ENCODE measurements around the gene RASSF1.

RASSF1 gene

DNA sequence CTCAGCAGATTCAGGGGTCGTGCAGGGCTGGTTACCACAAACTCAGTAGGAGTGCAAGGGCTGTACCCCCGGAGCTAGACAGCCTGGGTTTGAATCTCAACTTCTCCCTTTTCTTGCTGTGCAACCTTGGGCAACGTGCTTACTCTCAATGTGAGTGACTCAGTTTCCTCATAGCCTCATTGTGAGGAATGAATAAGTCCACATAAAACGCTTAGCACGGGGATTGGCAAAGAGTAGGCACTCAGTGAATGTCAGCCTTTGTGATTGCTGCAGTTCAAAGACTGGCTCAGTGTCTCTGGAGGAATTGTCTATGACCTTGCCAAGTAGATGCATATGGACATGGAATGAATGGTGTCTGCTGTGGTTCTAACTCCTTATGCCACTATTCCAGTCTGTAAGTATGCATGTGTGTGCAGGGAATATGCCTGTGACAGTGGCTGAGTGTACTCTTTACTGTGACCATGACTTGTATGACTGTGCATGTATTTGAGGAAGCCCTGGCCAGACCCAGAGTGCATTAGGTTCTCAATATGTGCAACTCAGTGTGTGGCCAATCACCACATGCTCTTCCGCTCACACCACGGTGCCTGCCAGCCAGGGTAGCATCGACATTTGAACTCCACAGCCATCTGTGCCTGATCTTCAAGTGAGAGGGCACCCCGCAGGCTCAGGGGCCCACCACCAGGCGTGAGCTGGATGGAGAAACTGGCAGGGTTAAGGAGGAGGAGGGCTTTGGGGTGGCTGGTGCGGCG lies 40.5 kb downstream of the RASSF1 start:
- no peak for DNase-seq (ENCODE audit: low read depth)

DNA sequence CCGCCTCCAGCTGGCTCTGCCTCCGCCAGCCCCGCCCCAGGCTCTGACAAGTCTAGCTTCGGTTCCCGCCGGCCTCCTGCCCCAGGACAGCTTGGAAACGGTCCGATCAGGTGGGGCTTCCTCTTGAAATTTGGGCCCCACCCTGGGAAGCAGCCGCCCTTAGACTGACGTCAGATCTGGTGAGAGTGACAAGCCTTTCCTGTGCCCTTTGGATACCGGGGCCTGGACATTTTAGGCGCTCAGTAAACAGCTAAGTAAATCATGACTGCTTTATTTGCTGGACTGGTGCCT lies 41.1 kb downstream of the RASSF1 start:
- DNase-seq (ENCODE audit: low read depth), result no peak

DNA sequence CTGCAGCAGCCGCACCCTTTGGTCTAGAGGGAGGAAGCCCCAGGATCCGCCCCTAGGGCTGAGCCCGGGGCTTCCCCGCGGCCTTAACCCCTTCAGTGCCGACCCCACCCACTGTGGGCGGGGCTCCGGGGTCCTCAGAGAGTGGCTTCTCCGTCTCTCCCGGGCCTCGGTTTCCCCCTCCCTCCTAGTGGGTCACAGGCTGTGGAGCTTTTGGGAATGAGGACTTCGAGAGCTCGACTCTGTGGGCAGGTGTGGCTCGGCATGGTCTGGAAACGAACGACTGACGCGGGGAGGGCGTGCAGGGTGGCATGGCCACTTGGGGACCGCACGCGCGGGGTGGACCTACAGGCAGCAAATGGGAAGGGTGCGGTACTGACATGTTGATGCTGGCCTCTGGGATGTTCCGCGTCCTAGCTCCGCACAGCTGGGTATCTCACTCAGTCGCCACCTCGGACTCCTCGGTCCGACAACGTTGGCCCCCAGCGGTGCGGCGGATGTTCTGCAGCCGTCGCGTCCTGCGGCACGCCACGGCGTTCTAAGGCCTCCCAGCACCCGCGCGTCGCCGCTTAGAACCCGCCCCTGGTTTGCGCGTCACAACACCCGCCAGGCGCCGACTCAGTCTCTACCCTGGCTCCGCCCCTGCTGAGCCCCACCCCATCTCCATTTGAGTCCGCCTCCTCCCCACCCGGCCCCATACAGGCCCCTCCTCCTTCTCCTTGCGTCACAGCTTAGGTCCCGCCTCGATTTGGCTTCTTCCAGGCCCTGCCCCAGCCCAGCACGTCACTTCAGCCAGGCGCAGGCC lies 41.6 kb downstream of the RASSF1 start, which contains the start of the genes HYAL3 and NAA80:
TSS of gene HYAL3 (minus strand) at position 570 of the 802 bp plus-strand sequence. CDS start 3,803 bp downstream, outside the sequence.
TSS of gene NAA80 (minus strand) at position 570 of the 802 bp plus-strand sequence. CDS start 1,942 bp downstream, outside the sequence.
- peak; percentile 98 for DNase-seq (ENCODE audit: low read depth)

DNA sequence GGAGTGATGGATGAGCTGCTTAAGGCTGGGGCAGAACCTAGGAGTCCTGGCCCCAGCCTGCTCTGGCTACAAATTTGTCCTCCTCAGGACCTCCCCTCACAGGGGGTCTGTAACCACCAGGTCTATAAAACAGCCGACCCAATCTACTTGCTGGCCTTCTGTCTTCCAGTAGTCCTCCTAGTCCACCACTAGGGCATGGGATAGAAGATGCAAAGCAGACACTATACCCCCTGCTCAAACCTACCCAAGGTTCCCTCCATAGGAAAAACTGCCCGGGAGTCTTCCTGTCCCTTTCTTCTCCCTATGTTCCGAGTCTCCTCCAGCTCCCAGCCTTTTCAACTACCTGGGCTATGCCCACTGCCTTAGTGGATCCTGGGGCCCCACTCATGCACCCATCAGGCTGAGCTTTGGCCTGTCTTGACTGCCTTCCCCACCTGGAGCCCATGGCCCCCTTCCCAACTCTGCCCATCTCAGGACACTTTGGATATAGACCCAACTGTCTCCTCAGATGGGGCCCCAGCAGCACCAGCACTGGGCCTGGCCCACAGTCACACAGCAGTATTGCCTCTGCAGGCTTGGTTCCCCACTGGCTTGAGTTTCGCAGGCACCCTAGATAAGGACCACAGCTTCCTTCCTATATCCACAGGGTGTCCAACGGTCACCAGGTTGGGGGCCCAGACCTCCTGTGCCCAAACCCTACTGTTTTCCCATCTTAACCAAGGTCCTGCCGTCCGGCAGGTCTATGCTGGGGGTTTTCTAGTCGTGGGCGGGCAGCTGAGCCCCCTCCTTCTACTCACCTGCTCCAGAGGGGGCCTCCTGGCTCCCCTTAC lies 42.5 kb downstream of the RASSF1 start:
- no peak for DNase-seq (ENCODE audit: low read depth)

- no peak for DNase-seq (ENCODE audit: low read depth)
Measured at GRCh38 chr3:50297384-50297775, 43.3 kb downstream of the RASSF1 start.

- DNase-seq (ENCODE audit: low read depth), result no peak
Measured at GRCh38 chr3:50296721-50297383, 43.8 kb downstream of the RASSF1 start.

DNA sequence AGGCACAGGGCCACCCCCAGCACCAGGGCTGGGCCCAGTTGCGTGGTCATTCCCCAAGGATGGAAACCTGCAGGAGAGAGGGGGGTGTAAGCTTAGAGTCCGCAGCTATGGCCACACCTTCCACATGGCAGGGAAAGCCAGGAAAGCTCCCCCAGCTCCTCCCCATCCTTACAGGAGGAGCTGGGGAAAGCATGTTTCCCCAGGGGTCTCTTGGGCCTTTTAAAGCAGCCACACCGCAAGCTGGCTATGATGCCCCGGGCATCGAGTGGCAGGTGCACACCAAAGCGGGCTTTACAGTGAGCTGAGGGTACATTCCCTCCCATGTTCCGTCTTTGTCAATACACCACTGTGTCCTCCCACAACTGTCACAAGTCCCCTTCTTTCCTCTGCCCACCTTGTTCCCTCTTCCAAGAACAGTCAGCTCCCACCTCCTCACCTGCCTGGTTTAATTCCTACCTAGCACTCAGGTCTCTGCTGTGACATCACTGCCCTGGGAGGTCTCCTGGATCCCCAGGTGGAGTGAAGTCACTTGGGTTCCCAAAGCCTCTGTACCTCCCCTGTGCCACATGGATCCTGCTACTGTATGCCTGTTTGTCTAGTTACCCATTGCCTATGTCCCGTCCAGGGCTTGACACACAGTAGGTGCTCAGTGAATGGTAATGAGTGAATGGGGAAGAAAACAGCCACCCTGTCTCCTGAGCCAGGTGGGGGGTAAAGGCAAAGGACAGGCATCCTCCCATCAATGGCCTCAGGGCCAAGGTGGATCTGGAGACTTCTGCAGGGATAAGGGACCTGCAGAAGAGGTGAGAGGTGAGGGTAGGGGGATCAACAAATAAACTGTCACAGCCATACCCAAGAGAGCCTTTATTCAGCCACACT lies 44.8 kb downstream of the RASSF1 start:
- no peak for DNase-seq (ENCODE audit: low read depth)

DNA sequence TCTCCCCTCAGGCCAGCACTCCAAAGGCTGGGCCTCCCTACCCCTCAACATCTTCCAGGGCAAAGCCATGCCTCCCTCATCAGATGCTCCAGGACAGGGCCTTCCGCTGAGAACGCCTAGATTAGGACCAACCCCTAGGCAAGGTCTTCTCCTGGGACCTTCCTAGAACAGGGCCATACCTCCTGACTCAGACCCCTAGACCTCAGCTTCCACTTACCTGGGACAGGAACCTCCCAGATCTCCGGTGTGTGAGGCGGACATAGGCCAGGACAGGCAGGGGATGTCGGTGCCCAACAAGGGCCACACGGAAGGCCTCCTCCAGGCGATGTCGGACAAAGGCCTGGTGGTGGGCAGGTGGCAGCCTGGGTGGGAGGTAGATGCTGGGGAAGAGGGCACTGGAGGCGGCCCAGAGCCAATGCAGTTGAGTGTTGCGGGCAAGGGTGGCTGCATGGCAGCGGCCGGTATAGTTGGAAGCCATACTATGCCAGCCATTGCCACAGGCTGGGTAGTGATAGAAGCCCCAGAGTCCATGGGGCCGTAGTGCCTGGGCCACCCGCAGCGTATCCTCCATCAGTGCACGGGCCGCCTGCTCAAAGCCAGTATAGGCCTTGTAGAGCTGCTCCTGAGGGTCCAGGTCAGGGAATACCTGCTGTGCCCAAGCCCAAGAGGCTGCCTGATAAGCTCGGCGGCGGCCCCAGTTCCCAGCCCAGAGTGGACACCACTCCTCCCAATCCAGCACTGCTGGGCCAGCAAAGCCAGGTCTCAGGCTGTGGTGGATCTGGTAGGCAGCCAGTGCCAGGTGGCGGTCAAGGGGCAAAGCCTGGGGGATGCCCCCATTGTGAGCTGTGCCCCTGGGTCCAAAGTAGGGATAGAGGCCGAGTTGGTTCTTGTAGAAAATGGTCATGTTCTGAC lies 45.9 kb downstream of the RASSF1 start:
- DNase-seq (ENCODE audit: low read depth), result no peak

GRCh38 chr3:50294089-50294488 lies 46.5 kb downstream of the RASSF1 start:
- no peak for DNase-seq (ENCODE audit: low read depth)

- DNase-seq (ENCODE audit: low read depth), result no peak
Measured at GRCh38 chr3:50293079-50293801, 47.4 kb downstream of the RASSF1 start.

DNA sequence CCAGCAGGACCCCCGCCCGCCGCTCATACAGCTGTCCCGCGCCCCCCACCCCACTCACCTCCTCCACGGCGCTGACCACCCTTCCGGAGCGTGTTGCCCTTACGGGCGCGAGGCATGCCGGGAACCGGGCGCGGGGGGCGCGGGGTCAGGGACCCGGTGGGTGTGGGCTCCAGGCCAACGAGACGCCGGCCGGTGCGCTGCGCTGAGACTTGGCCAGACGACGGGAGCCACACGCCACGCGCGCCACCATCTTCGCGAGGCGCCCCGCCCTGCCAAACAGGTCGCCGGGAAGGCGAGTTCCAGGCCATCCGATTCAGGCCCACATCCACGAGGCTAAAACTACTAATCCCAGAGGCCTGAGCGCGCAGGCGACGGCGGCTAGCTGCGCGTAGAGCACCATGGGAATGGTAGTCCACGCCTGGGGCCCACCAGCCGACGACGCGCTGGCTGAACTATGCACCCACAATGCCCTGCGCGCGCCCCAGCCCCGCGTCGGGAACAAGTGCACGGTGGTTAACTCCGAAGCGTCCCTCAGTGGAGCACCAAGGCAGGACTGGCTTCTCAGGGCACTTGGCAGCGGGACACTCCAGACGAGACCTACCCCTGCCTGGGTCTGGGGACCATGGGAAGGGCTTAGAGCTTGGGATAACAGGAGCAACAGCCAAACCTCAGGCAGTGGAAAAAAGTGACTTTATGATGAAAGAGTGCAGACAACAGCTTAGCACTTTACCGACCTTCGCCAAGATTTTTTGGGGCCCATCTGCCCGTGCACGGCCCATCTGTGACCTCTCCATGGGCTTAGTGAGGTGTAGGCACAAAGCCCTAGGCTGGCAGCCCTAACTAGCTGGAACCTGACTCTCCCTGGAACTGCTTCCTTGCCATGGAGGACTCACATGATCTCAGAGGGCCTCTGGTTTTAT lies 48.2 kb downstream of the RASSF1 start, which contains the start of gene IFRD2:
TSS of gene IFRD2 (minus strand) at position 271 of the 920 bp plus-strand sequence. CDS start at position 116, 155 bp downstream.
- peak; percentile 95 for DNase-seq (ENCODE audit: low read depth)

- DNase-seq (ENCODE audit: low read depth), result no peak
Measured at GRCh38 chr3:50290161-50290641, 50.4 kb downstream of the RASSF1 start.

DNA sequence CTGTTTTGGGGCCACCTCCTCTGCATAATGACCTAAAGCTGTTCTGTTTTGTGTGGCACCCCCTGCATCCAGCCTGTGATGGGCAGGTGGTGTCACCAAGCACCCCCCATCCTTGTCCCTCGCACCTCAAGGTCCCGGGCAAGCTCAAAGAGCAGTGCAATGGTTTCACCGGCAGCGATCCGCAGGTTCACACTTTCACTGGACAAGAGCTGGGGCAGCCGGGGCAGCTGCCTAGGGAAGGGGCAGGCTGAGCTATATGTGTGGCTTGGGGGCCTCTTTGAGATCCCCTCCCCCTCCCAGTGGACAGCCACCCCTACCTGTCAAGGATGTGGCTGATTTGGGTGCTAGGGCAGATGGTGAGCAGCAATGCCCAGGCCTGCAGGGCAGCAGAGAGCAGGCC lies 51.5 kb downstream of the RASSF1 start:
- DNase-seq (ENCODE audit: low read depth), result no peak

- DNase-seq (ENCODE audit: low read depth), result no peak
Measured at GRCh38 chr3:50288387-50289007, 52.1 kb downstream of the RASSF1 start.

DNA sequence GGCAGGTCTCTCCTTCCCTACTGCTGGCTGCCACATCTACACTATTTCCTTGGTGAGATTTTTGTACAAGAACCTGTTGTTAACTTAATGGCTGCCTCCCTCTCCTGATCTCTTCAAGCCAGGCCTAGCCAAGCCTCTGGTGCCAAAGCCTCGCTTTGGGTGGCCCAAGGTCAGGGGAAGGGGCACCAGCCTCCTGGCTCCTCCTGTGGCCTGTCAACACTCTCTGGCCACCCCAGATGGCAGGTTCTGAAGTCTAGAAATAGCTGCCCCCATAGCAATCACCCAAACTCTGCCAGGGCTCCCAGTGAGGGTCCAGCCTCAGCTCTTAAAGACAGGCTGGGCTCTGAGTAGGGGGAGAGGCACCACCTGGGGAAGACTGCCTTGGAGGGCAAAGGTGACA lies 53.4 kb downstream of the RASSF1 start:
- DNase-seq (ENCODE audit: low read depth), result no peak

DNA sequence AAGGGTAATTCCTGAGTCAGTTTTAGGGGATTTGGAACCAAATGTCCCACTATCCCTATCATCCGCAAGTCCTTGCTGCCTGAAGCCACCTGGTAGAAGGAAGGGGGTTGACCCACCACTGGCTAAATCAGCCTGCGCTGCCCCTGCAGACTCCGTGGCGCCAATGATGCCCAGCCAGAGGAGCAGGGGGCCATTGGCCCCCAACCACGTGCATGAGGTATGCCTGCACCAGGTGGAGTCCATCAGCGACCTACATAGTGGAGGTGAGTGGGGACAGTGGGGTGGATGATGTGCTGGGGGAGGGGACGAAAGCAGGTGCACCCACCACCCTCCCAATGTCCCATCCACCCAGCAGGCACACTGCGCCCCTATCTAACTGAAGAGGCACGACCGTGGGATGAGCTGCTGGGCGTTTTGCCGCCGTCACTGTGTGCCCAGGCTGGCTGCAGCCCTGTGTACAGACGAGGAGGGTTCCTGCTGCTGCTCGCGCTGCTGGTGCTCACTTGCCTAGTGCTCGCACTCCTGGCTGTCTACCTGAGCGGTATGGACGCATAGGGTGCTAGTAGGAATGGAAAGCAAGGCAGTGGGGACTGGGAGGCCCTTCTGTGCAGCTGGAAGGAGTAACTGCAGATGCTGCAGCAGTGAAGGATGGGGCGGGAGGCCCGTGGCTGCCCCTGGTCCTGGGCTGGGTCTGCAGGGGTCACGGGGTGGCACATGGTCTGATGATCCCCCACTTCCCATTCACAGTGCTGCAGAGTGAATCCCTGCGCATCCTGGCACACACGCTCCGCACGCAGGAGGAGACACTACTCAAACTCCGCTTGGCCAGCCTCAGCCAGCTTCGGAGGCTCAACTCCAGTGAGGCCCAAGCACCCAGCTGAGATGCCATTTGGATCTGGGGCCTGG lies 54.1 kb downstream of the RASSF1 start:
- DNase-seq (ENCODE audit: low read depth), result no peak

All from T-helper 22 cell (primary cell).